ENCODE results near the gene CPSF2. TPM values are rescaled to one million over a fixed set of nuclear protein-coding genes. Genes with fewer than 3 reads are reported as not detected.

CPSF2 gene
- total and polyA plus RNA-seq, 4 donors: 9.6 to 19.4 (median 14.2) TPM

- H3K9ac ChIP-seq (ENCODE audit: low read depth in 1 of 2, low read length in 2 of 2): no peak overlapping the region
- H3K4me1 ChIP-seq (ENCODE audit: control insufficient read depth in 4 of 4, insufficient read depth in 4 of 4, low read length in 3 of 4): no peaks in the 10 kb centered on the region
- no peaks in the 10 kb centered on the region for H3K36me3 ChIP-seq (ENCODE audit: control insufficient read depth in 4 of 4, insufficient read depth in 3 of 4, low read depth in 1 of 4, low read length in 3 of 4)
- H3K4me3 ChIP-seq (ENCODE audit: low read depth in 1 of 3, low read length in 3 of 3): no peak overlapping the region
- TF ChIP-seq JUND (IDR thresholded peaks at IDR 0.05): no peak
- no peak for TF ChIP-seq HNF4A (conservative IDR thresholded peaks at IDR 0.05)
- TF ChIP-seq SP1 (IDR thresholded peaks at IDR 0.05): no peak
- TF ChIP-seq FOXA2 (IDR thresholded peaks at IDR 0.05): no peak
- no peak for TF ChIP-seq ATF3 (IDR thresholded peaks at IDR 0.05)
- no peak for TF ChIP-seq TAF1 (conservative IDR thresholded peaks at IDR 0.05)
- TF ChIP-seq REST (IDR thresholded peaks at IDR 0.05): no peak
- TF ChIP-seq ZBTB33 (IDR thresholded peaks at IDR 0.05): no peak
- no peak for TF ChIP-seq RXRA (IDR thresholded peaks at IDR 0.05)
- no peak for TF ChIP-seq FOXA1 (IDR thresholded peaks at IDR 0.05)
- no peak for TF ChIP-seq MAX (IDR thresholded peaks at IDR 0.05)
- TF ChIP-seq YY1 (IDR thresholded peaks at IDR 0.05): no peak
- TF ChIP-seq GABPA (IDR thresholded peaks at IDR 0.05 in 1 of 2, conservative IDR thresholded peaks at IDR 0.05 in 1 of 2): no peak
- no peak for TF ChIP-seq NR2F2 (IDR thresholded peaks at IDR 0.05)
- no peak for TF ChIP-seq RAD21 (IDR thresholded peaks at IDR 0.05)
- TF ChIP-seq EGR1 (IDR thresholded peaks at IDR 0.05; ENCODE audit: low read depth in 2 of 2): no peak
- TF ChIP-seq HNF4G (IDR thresholded peaks at IDR 0.05): no peak
- TF ChIP-seq CTCF (IDR thresholded peaks at IDR 0.05; ENCODE audit: low read depth, low read length, missing input control): no peak
- H3K9me3 ChIP-seq (ENCODE audit: control insufficient read depth in 4 of 4, low read length in 3 of 4): no peaks in the 10 kb centered on the region
- no peak overlapping the region for H3K27ac ChIP-seq (ENCODE audit: low read depth in 1 of 2, low read length in 2 of 2)
- no peaks in the 10 kb centered on the region for H3K27me3 ChIP-seq (ENCODE audit: control insufficient read depth in 4 of 4, insufficient read depth in 4 of 4, low read length in 3 of 4)
- 55% methylated on average over 1 of the region's 1 CpG for WGBS
- DNase-seq (ENCODE audit: low spot score): no peak
Observed at GRCh38 chr14:92217936-92218335, 96.2 kb downstream of the CPSF2 start.

Other genes starting within 250 kb of the CPSF2 start
- 10 to 100 TPM in 1 of 2 donors, 1 to 10 TPM in 1; 3.9 to 18.7 TPM for gene FBLN5, start 174.3 kb upstream of the CPSF2 start, total RNA-seq
- 10 to 100 TPM; 10.9 to 21.8 TPM for gene FBLN5, start 174.3 kb upstream of the CPSF2 start, polyA plus RNA-seq
- 10 to 100 TPM; 16.5 to 28.4 TPM for gene TRIP11, start 81.9 kb upstream of the CPSF2 start, total RNA-seq
- 10 to 100 TPM in 1 of 2 donors, 1 to 10 TPM in 1; 4.3 to 16.7 TPM for gene TRIP11, start 81.9 kb upstream of the CPSF2 start, polyA plus RNA-seq
- 10 to 100 TPM; 12.9 to 17.7 TPM for gene ATXN3, start 15.4 kb upstream of the CPSF2 start, total RNA-seq
- 1 to 10 TPM; 3.6 to 5.3 TPM for gene ATXN3, start 15.4 kb upstream of the CPSF2 start, polyA plus RNA-seq
- 100 to 1,000 TPM; 136 to 197 TPM for gene NDUFB1, start 263 bp upstream of the CPSF2 start, total RNA-seq
- gene NDUFB1, start 263 bp upstream of the CPSF2 start, polyA plus RNA-seq: 100 to 1,000 TPM; 283 to 436 TPM
- under 1 TPM; 0.17 to 0.23 TPM for gene SLC24A4, start 201.2 kb downstream of the CPSF2 start, total RNA-seq
- under 1 TPM; 0.06 to 0.07 TPM for gene SLC24A4, start 201.2 kb downstream of the CPSF2 start, polyA plus RNA-seq